ENCODE results near the gene RELCH. TPM values are rescaled to one million over a fixed set of nuclear protein-coding genes. Genes with fewer than 3 reads are reported as not detected.

RELCH gene
- total and polyA plus RNA-seq, 10 of the 15 experiments (the other 5 are each of a cell fraction or from before 2014, with no cell fraction given) = 3.1 to 23.6 (median 14.5) TPM

- TF ChIP-seq ZBTB33 (IDR thresholded peaks at IDR 0.05) (no peak), SIX5 (IDR thresholded peaks at IDR 0.05; ENCODE audit: low read depth, low read length, severe bottlenecking) (no peak), GATAD2B (conservative IDR thresholded peaks at IDR 0.05; ENCODE audit: low read depth) (peak; percentile 54; the same call in 1 of the 2 replicates), ZNF207 (IDR thresholded peaks at IDR 0.05; ENCODE audit: borderline replicate concordance) (no peak), SREBF1 (IDR thresholded peaks at IDR 0.05; ENCODE audit: low read length) (no peak), BACH1 (IDR thresholded peaks at IDR 0.05; ENCODE audit: borderline replicate concordance) (no peak), REST (IDR thresholded peaks at IDR 0.05; ENCODE audit: low read depth, low read length) (no peak), POLR2AphosphoS2 (IDR thresholded peaks at IDR 0.05; ENCODE audit: low read depth, low read length) (no peak), SIN3A (IDR thresholded peaks at IDR 0.05; ENCODE audit: low read depth, low read length) (peak; percentile 54; the same call in 1 of the 2 replicates), SMAD5 (IDR thresholded peaks at IDR 0.05; ENCODE audit: low read depth) (0 out of 2 replicates have a peak, but pooled peaks have one; percentile 9), SKIL (IDR thresholded peaks at IDR 0.05; ENCODE audit: low read depth, poor library complexity, severe bottlenecking) (no peak), ZNF592 (IDR thresholded peaks at IDR 0.05) (no peak), RELB (IDR thresholded peaks at IDR 0.05; ENCODE audit: low read depth) (peak; percentile 47), TBL1XR1 (IDR thresholded peaks at IDR 0.05; ENCODE audit: low read depth, low read length) (no peak), ZNF384 (IDR thresholded peaks at IDR 0.05; ENCODE audit: borderline replicate concordance, low read depth, low read length) (no peak)
Observed at GRCh38 chr18:62186499-62186773, 619 bp upstream of the RELCH start (continued).
